ENCODE measurements around the gene ITIH1.
A peak's percentile ranks its signal among the peaks of the same experiment; 100 is the strongest.

Gene ITIH1

DNA sequence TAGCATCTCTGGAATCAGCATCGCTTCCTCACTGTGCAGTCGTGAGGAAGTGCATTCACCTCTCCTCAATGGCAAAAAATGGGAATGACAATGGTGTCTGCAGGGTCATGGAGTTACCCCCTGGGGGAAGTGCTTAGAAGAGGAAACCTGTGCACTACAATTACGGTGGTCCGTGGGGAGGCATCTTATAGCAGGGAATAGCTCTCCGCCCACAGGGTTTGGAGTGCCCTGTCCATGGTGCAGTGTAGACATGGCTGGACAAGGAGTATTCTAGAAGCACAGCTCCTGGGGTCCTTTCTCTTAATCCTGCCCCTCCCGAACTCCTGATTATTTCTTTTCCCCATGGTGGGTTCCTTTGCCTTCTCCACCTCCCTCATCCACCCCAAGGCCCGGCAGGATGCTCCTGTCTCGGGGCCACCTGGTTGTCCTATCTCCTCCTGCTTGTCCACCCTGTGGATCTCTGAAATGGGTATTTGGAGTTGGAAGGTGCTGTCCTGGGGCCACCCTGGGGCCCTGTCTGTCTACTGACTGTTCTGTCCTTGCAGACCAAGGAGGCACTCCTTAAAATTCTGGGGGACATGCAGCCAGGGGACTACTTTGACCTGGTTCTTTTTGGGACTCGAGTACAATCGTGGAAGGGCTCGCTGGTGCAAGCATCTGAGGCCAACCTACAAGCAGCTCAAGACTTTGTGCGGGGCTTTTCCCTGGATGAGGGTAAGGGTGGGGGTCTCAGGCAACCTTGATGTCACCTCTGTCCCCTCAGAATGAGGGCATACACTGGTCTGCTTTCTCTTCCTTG, 5.2 kb downstream of the ITIH1 start:
- H3K9ac ChIP-seq, result no peak overlapping the region
- peaks cover 30% of the 10 kb centered on the region for H3K4me1 ChIP-seq
- no peak for TF ChIP-seq Cebpa-rat (IDR thresholded peaks at IDR 0.05)
- H3K4me3 ChIP-seq, result no peak overlapping the region
- H4K20me1 ChIP-seq, result no peaks in the 10 kb centered on the region
- H3K36me3 ChIP-seq, result no peaks in the 10 kb centered on the region
- H3K4me2 ChIP-seq, result no peak overlapping the region
- H3K27me3 ChIP-seq, result no peaks in the 10 kb centered on the region
- no peaks in the 10 kb centered on the region for H3K9me3 ChIP-seq
- no peak overlapping the region for H3K27ac ChIP-seq

DNA sequence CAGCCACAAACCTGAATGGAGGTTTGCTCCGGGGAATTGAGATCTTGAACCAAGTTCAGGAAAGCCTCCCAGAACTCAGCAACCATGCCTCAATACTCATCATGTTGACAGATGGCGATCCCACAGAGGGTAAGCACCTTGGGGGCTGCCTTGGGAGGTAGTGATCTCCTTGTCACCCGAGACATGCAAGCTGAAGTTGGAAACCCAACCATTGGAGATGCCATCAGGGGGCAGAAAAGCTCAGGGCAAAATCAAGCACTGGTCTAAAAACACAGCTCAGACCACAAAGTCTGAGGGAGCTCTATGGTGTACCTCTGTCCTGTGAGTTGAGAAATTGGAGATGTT, 5.8 kb downstream of the ITIH1 start:
- Histone ChIP-seq H3K4me3 (no peak overlapping the region), H3K4me2 (no peak overlapping the region), H4K20me1 (no peaks in the 10 kb centered on the region), H3K9me3 (no peaks in the 10 kb centered on the region), H3K27ac (no peak overlapping the region), H3K4me1 (peaks cover 26% of the 10 kb centered on the region), H3K27me3 (no peaks in the 10 kb centered on the region), H3K36me3 (no peaks in the 10 kb centered on the region), H3K9ac (no peak overlapping the region)
- no peak for TF ChIP-seq Cebpa-rat (IDR thresholded peaks at IDR 0.05)

DNA sequence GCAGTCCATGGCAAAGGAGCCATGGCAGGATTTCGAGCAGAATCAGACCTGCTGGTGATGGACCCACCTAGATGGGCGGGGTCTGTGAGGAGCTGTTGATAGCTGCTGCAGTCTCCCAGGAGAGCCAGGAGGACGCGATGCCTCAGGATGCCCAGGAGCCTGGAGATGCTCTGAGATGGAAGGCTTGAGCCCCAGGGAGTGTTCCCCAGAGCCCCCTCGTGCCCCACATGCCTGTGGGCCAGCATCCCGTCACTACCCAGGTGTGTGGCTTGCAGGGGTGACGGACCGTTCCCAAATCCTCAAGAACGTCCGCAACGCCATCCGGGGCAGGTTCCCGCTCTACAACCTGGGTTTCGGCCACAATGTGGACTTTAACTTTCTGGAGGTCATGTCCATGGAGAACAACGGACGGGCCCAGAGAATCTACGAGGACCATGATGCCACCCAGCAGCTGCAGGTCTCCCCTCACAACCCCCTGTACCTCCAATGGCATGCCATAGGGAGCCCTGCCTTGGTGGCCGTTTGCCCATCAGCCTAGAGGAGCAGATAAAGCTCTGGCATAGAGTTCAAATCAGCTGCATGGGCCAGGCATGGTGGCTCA, 6.7 kb downstream of the ITIH1 start:
- Histone ChIP-seq H3K9ac (no peak overlapping the region), H3K36me3 (no peaks in the 10 kb centered on the region), H3K4me1 (peaks cover 29% of the 10 kb centered on the region), H3K27ac (no peak overlapping the region), H3K4me2 (no peak overlapping the region), H3K9me3 (no peaks in the 10 kb centered on the region), H4K20me1 (no peaks in the 10 kb centered on the region), H3K27me3 (no peaks in the 10 kb centered on the region), H3K4me3 (no peak overlapping the region)
- no peak for TF ChIP-seq Cebpa-rat (IDR thresholded peaks at IDR 0.05)

DNA sequence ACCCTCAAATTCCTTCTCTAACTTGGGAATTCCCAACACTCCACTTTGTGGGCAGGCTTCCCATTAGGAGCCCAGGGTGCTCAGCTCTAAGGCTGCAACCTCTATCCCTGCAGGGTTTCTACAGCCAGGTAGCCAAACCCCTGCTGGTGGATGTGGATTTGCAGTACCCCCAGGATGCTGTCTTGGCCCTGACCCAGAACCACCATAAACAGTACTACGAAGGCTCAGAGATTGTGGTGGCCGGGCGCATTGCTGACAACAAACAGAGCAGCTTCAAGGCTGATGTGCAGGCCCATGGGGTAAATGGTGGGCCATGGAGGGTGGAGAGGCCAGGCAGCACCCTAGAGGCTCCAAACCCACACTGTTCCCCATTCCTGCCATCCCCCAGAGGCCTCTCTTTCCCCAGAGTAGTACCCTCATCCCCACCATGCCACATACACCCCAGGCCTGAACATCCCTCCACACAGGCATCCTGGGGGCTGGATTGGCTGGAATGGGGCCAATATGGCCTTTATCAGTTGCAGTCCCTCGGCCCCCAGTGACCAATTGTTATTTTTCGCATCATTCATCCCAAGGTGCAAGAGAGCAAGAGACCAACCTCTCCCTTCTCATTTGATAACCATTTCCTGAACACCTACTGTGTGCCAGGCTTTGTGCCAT, 7.7 kb downstream of the ITIH1 start:
- H3K4me1 ChIP-seq, result peaks cover 29% of the 10 kb centered on the region
- H3K27ac ChIP-seq, result no peak overlapping the region
- H3K27me3 ChIP-seq, result no peaks in the 10 kb centered on the region
- H3K4me3 ChIP-seq, result no peak overlapping the region
- H4K20me1 ChIP-seq, result no peaks in the 10 kb centered on the region
- no peak overlapping the region for H3K9ac ChIP-seq
- no peak for TF ChIP-seq Cebpa-rat (IDR thresholded peaks at IDR 0.05)
- no peaks in the 10 kb centered on the region for H3K9me3 ChIP-seq
- no peak overlapping the region for H3K4me2 ChIP-seq
- no peaks in the 10 kb centered on the region for H3K36me3 ChIP-seq

DNA sequence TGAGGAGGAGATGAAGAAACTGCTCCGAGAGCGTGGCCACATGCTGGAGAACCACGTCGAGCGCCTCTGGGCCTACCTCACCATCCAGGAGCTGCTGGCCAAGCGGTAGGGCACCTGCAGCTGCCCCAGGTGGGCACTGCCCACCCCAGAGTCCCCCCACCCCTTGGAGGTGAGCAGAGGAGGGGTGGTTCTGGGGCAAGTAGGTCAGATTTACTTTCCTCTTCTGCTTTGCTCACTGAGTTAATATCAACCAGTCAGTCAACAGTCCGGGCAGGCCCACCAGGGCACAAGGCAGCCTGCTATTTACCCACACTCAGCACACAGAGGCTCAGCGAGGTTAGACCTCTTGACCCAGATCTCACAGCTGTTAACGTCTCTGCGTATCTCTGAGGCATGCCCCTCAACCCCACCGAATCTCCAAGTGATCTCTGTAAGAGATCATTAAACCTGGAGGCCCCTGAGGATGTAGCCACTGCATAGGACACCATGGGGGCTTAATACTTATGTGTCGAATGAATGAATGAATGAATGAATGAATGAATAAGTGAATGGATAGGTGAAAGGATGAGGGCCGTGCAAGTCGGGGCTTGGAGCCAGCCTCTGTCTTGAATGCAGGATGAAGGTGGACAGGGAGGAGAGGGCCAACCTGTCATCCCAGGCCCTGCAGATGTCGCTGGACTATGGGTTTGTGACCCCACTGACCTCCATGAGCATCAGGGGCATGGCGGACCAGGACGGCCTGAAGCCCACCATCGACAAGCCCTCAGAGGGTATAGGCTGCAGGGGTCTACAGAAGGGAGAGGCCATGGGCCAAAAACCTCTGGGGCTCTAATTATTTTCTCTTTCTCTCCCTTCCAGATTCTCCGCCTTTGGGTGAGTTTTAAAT, 9.2 kb downstream of the ITIH1 start:
- H3K4me1 ChIP-seq, result peaks cover 38% of the 10 kb centered on the region
- TF ChIP-seq Cebpa-rat (IDR thresholded peaks at IDR 0.05), result no peak
- 0 out of 2 replicates have a peak overlapping the region, but pooled peaks have one; percentile 93 for H3K27ac ChIP-seq
- H3K36me3 ChIP-seq, result no peaks in the 10 kb centered on the region
- no peak overlapping the region for H3K4me3 ChIP-seq
- no peak overlapping the region for H3K4me2 ChIP-seq
- H3K9me3 ChIP-seq, result no peaks in the 10 kb centered on the region
- H3K9ac ChIP-seq, result peak overlapping the region; percentile 11; the same call in 1 of the 2 replicates
- H4K20me1 ChIP-seq, result no peaks in the 10 kb centered on the region
- H3K27me3 ChIP-seq, result no peaks in the 10 kb centered on the region

DNA sequence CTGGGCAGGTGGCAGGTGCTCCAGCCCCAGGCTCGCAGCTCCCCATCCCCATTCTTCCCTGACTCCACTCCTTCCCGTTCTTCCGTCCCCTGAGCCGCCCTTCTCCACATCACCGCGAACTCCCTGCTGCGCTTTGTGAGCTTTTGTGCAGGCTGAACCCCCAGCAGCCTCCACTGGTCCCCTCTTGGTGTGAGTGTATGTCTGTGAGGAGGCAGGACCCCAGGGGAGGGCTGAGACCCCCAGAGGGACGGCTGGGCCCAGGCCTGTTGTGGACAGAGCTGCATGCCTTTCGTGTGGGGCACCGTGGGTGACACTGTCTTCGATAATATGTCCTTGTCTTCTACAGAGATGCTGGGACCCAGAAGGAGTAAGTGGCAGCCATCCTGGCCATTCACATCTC, 9.8 kb downstream of the ITIH1 start:
- no peaks in the 10 kb centered on the region for H3K9me3 ChIP-seq
- no peaks in the 10 kb centered on the region for H3K36me3 ChIP-seq
- peak overlapping the region; percentile 11; the same call in 1 of the 2 replicates for H3K9ac ChIP-seq
- H3K27ac ChIP-seq, result 0 out of 2 replicates have a peak overlapping the region, but pooled peaks have one; percentile 93
- H3K4me2 ChIP-seq, result no peak overlapping the region; the same call in 1 of the 2 replicates
- H4K20me1 ChIP-seq, result no peaks in the 10 kb centered on the region
- peaks cover 39% of the 10 kb centered on the region for H3K4me1 ChIP-seq
- TF ChIP-seq Cebpa-rat (IDR thresholded peaks at IDR 0.05), result no peak
- no peaks in the 10 kb centered on the region for H3K27me3 ChIP-seq
- H3K4me3 ChIP-seq, result no peak overlapping the region

DNA sequence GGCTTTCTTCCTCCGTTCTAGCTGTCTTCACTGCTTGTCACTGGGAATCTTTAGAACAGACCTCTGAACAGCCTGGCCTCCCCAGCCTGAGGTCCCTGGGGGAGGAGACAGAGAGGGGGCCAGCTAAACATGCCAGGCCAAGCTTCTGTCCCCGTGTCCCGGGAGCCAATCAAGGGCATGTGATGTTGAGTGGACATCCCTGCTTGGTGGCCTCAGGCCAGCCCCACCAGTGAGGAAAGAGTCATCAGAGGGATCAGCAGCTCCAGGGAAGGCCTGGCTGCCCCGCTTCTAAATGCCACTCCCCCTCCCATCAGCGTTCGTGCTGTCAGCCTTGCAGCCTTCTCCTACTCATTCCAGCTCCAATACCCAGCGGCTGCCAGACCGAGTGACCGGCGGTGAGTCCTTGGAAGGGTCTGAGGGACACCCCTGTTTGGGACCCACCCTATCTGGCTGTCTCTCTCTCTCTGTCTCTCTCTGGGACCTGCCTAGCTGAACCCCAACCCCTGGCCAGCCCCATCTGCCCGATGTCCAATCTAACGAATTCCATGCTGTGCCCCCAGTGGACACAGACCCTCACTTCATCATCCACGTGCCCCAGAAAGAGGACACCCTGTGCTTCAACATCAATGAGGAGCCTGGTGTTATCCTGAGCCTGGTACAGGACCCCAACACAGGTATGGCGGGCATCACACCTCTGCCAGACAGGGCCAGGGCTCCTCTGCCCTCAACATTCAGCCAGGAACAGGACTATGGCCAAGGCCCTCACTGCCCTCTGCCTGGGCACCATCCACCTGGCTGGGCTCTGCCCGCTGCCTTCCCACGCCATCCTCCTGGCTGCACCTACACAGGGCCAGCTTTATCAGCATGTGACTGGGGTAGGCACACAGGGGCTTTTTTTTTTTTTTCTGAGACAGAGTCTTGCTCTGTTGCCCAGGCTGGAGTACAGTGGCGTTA, 10.6 kb downstream of the ITIH1 start:
- no peaks in the 10 kb centered on the region for H4K20me1 ChIP-seq
- peak overlapping the region; percentile 11; the same call in 1 of the 2 replicates for H3K9ac ChIP-seq
- no peaks in the 10 kb centered on the region for H3K27me3 ChIP-seq
- H3K4me1 ChIP-seq, result peaks cover 47% of the 10 kb centered on the region
- no peak for TF ChIP-seq Cebpa-rat (IDR thresholded peaks at IDR 0.05)
- H3K9me3 ChIP-seq, result no peaks in the 10 kb centered on the region
- no peak overlapping the region; the same call in 1 of the 2 replicates for H3K4me2 ChIP-seq
- H3K27ac ChIP-seq, result peak overlapping the region; percentile 93; the same call in 1 of the 2 replicates
- no peaks in the 10 kb centered on the region for H3K36me3 ChIP-seq
- no peak overlapping the region for H3K4me3 ChIP-seq

DNA sequence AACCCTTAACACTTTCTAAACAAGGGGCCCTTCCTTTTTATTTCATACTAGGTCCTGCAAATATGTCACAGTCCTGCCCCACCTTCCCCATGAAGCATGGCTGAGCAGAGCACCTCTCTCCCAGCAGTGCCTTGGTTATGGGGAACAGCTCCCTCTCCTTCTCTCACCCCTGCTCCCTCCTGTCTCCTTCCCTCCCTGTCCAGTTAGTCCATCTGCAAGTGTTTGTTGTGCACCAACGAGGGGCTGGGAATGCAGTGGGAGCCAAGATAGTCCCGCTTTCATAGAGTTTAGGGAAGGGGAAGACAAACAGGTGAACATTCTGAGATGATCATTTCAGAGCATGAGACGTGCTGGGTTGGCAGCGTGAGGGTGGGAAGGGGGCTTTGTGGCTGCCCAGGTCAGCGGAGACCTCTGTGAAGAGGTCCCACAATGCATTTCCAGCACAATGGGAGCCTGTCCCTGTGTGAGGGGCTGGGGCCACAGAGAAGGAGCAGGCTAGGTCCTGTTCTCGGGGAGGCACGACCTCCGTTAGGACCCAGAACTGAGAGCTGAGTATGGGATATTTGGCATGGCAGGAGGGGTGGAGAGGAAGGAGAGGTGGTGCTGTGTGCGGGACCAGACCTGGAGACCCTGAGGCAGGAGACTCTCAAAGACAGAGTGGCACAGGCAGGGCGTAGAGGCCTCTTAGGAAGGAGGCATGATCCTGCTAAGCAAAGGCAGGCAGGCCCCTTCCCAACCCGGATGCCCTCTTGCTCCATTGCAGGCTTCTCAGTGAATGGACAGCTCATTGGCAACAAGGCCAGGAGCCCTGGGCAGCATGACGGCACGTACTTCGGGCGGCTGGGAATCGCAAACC, 11.7 kb downstream of the ITIH1 start:
- Histone ChIP-seq H3K27ac (peak overlapping the region; percentile 93), H3K9ac (peak overlapping the region; percentile 26; the same call in 1 of the 2 replicates), H4K20me1 (no peaks in the 10 kb centered on the region), H3K4me2 (peak overlapping the region; percentile 90), H3K4me3 (no peak overlapping the region), H3K9me3 (no peaks in the 10 kb centered on the region), H3K4me1 (peaks cover 58% of the 10 kb centered on the region), H3K36me3 (no peaks in the 10 kb centered on the region), H3K27me3 (no peaks in the 10 kb centered on the region)
- no peak for TF ChIP-seq Cebpa-rat (IDR thresholded peaks at IDR 0.05)

Data from BLaER1 (cell line).